HCT116 (cell line): Measurements from ENCODE around the gene ARFRP1.

Experiments used
- CBX3 ChIP-seq: IDR thresholded peaks from 2 replicates; pipeline ENCODE4 v1.6.1; 2012; ENCODE audit warnings: low read depth
- CEBPB ChIP-seq: IDR thresholded peaks from 2 replicates; pipeline ENCODE4 v1.6.1; 2012; ENCODE audit warnings: low read depth
- EGR1 ChIP-seq: IDR thresholded peaks from 2 replicates; pipeline ENCODE4 v1.6.1; 2012; ENCODE audit warnings: low read depth
- EZH2phosphoT487 ChIP-seq: fragments of 200-600 bp; IDR thresholded peaks from 2 replicates; pipeline ENCODE4 v1.6.1; 2018; ENCODE audit warnings: antibody characterized with exemption, borderline replicate concordance
- POLR2A ChIP-seq: IDR thresholded peaks from 2 replicates; pipeline ENCODE4 v1.7.0; 2011; ENCODE audit warnings: borderline replicate concordance; ENCODE audit not compliant: insufficient read depth, insufficient read length; ENCODE audit errors: extremely low read depth
- POLR2AphosphoS5 ChIP-seq: IDR thresholded peaks from 2 replicates; pipeline ENCODE4 v1.6.1; 2011; ENCODE audit warnings: mild to moderate bottlenecking, low read depth, low read length, moderate library complexity
- RAD21 ChIP-seq: IDR thresholded peaks from 2 replicates; pipeline ENCODE4 v1.6.1; 2012; ENCODE audit warnings: low read depth, mild to moderate bottlenecking
- TCF7L2 ChIP-seq: IDR thresholded peaks from 2 replicates; pipeline ENCODE4 v1.7.0; 2011; ENCODE audit warnings: borderline replicate concordance, inconsistent platforms; ENCODE audit not compliant: insufficient read depth, insufficient read length; ENCODE audit errors: extremely low read depth
- YY1 ChIP-seq: IDR thresholded peaks from 2 replicates; pipeline ENCODE4 v1.6.1; 2011; ENCODE audit warnings: low read length, low read depth, moderate library complexity, mild to moderate bottlenecking; ENCODE audit not compliant: insufficient replicate concordance; ENCODE audit errors: extremely low read depth
- TF ChIP-seq, protein P1 (sequence below), 3 experiments: fragments of 200-600 bp in 1 of 3; sonication (generic) in 1 of 3; IDR thresholded peaks in 2 of 3; conservative IDR thresholded peaks in 1 of 3; 2 replicates each; pipeline ENCODE4 v1.5.1; 2012 to 2017; ENCODE audit warnings: low read depth in 2 of 3, low read length in 2 of 3, antibody characterized with exemption in 1 of 3, borderline replicate concordance in 1 of 3, control low read depth in 1 of 3, mild to moderate bottlenecking in 1 of 3, mixed read lengths in 1 of 3, mixed run types in 1 of 3, moderate library complexity in 1 of 3; ENCODE audit not compliant: insufficient read depth in 1 of 3
- TF ChIP-seq, protein P2 (sequence below): IDR thresholded peaks from 2 replicates; pipeline ENCODE4 v1.6.1; 2011; ENCODE audit warnings: mild to moderate bottlenecking, low read length, moderate library complexity; ENCODE audit not compliant: insufficient replicate concordance; ENCODE audit errors: extremely low read depth

DNA sequence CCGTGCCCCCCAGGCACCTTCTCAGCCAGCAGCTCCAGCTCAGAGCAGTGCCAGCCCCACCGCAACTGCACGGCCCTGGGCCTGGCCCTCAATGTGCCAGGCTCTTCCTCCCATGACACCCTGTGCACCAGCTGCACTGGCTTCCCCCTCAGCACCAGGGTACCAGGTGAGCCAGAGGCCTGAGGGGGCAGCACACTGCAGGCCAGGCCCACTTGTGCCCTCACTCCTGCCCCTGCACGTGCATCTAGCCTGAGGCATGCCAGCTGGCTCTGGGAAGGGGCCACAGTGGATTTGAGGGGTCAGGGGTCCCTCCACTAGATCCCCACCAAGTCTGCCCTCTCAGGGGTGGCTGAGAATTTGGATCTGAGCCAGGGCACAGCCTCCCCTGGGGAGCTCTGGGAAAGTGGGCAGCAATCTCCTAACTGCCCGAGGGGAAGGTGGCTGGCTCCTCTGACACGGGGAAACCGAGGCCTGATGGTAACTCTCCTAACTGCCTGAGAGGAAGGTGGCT is 10.4 kb downstream of the ARFRP1 start:
- TF ChIP-seq, protein P1, sequence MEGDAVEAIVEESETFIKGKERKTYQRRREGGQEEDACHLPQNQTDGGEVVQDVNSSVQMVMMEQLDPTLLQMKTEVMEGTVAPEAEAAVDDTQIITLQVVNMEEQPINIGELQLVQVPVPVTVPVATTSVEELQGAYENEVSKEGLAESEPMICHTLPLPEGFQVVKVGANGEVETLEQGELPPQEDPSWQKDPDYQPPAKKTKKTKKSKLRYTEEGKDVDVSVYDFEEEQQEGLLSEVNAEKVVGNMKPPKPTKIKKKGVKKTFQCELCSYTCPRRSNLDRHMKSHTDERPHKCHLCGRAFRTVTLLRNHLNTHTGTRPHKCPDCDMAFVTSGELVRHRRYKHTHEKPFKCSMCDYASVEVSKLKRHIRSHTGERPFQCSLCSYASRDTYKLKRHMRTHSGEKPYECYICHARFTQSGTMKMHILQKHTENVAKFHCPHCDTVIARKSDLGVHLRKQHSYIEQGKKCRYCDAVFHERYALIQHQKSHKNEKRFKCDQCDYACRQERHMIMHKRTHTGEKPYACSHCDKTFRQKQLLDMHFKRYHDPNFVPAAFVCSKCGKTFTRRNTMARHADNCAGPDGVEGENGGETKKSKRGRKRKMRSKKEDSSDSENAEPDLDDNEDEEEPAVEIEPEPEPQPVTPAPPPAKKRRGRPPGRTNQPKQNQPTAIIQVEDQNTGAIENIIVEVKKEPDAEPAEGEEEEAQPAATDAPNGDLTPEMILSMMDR (IDR thresholded peaks at IDR 0.05 in 2 of 3, conservative IDR thresholded peaks at IDR 0.05 in 1 of 3; ENCODE audit: borderline replicate concordance in 1 of 3, insufficient read depth in 1 of 3, low read depth in 2 of 3, low read length in 2 of 3): no peak
- no peak for TF ChIP-seq RAD21
- no peak for TF ChIP-seq POLR2A
- TF ChIP-seq POLR2AphosphoS5: no peak
- TF ChIP-seq CBX3: no peak
- no peak for TF ChIP-seq EGR1
- TF ChIP-seq CEBPB: no peak
- TF ChIP-seq TCF7L2: no peak
- no peak for TF ChIP-seq YY1
- TF ChIP-seq EZH2phosphoT487: no peak
- TF ChIP-seq, protein P2, sequence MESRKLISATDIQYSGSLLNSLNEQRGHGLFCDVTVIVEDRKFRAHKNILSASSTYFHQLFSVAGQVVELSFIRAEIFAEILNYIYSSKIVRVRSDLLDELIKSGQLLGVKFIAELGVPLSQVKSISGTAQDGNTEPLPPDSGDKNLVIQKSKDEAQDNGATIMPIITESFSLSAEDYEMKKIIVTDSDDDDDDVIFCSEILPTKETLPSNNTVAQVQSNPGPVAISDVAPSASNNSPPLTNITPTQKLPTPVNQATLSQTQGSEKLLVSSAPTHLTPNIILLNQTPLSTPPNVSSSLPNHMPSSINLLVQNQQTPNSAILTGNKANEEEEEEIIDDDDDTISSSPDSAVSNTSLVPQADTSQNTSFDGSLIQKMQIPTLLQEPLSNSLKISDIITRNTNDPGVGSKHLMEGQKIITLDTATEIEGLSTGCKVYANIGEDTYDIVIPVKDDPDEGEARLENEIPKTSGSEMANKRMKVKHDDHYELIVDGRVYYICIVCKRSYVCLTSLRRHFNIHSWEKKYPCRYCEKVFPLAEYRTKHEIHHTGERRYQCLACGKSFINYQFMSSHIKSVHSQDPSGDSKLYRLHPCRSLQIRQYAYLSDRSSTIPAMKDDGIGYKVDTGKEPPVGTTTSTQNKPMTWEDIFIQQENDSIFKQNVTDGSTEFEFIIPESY: no peak
